ENCODE measurements around the gene ACTR2. TPM values are rescaled to one million over a fixed set of nuclear protein-coding genes. Genes with fewer than 3 reads are reported as not detected.
A peak's percentile ranks its signal among the peaks of the same experiment; 100 is the strongest.
"Not testable (repeated sequence)": the region's sequence is repeated elsewhere in the genome, so short reads cannot be mapped to it uniquely, and the experiment has no call there.

Gene ACTR2
- total RNA-seq, 1 donor: 115 TPM

DNA sequence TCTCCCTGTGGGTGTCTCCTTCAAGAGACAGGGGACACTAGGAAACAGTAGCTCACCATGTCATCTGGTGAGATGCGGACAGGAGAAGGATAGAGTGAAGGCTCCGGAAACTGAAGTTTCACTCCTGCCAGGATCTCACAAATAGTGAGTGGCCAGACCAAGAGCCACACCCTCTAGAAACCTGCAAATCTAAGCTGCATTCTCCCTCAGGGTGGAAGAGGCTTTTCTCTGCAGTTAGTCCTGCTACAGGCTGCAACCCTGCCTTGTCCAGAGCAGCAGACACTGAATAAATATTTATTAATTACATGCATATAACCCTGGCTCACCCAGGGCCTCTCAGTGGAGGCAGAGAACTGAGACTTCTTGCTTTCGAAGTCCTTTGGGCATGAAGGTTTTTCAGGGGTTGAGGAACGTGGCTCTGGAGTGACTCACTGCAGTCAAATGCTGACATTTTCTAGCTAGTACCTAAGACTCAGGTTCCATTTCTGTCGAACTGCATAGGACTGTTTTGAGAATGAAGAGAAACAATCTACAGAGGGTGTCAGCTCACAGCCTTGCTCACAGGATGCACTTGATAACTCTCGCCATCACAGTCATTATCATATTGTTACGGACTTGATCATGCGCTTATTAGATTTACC is 87.3 kb downstream of the ACTR2 start:
- DNase-seq (ENCODE audit: low read depth): no peak
- H3K4me3 ChIP-seq (ENCODE audit: low read depth, low read length): no peak overlapping the region
- TF ChIP-seq, protein P1, sequence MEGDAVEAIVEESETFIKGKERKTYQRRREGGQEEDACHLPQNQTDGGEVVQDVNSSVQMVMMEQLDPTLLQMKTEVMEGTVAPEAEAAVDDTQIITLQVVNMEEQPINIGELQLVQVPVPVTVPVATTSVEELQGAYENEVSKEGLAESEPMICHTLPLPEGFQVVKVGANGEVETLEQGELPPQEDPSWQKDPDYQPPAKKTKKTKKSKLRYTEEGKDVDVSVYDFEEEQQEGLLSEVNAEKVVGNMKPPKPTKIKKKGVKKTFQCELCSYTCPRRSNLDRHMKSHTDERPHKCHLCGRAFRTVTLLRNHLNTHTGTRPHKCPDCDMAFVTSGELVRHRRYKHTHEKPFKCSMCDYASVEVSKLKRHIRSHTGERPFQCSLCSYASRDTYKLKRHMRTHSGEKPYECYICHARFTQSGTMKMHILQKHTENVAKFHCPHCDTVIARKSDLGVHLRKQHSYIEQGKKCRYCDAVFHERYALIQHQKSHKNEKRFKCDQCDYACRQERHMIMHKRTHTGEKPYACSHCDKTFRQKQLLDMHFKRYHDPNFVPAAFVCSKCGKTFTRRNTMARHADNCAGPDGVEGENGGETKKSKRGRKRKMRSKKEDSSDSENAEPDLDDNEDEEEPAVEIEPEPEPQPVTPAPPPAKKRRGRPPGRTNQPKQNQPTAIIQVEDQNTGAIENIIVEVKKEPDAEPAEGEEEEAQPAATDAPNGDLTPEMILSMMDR (IDR thresholded peaks at IDR 0.05; ENCODE audit: insufficient read depth, low read depth, low read length): no peak

- no peak for DNase-seq (ENCODE audit: low read depth)
- TF ChIP-seq, protein P1 (IDR thresholded peaks at IDR 0.05; ENCODE audit: insufficient read depth, low read depth, low read length): no peak
- no peak overlapping the region for H3K4me3 ChIP-seq (ENCODE audit: low read depth, low read length)
These were observed 88.4 kb downstream of the ACTR2 start for GRCh38 chr2:65316072-65316471.

- H3K4me3 ChIP-seq (ENCODE audit: low read depth, low read length); DNase-seq (ENCODE audit: low read depth): not testable (repeated sequence)
These were observed 89.7 kb downstream of the ACTR2 start for GRCh38 chr2:65317351-65317750.

GRCh38 chr2:65317841-65318240 is 90.2 kb downstream of the ACTR2 start:
- TF ChIP-seq, protein P1 (IDR thresholded peaks at IDR 0.05; ENCODE audit: insufficient read depth, low read depth, low read length): no peak
- DNase-seq (ENCODE audit: low read depth): no peak
- H3K4me3 ChIP-seq (ENCODE audit: low read depth, low read length): no peak overlapping the region

- TF ChIP-seq, protein P1 (IDR thresholded peaks at IDR 0.05; ENCODE audit: insufficient read depth, low read depth, low read length): no peak
- no peak overlapping the region for H3K4me3 ChIP-seq (ENCODE audit: low read depth, low read length)
- DNase-seq (ENCODE audit: low read depth): no peak
These were observed 91.5 kb downstream of the ACTR2 start for GRCh38 chr2:65319072-65319673.

DNA sequence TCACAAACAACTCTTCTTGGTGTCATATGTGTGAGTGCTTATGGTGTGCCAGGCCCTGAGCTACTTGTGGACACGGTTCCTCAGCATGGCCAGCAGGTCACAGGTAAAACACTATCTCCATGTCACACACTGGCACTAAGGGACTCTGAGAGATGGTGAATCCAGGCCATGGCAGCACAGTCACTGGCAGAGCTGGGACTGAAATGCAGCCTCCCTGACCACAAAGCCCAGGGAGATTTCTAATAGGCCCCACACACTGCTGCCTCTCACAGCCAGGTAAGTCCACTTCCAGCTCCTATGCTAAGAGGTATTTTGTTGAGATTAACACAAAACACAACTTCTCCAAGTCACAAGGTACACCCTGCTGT is 92.0 kb downstream of the ACTR2 start:
- TF ChIP-seq, protein P1 (IDR thresholded peaks at IDR 0.05; ENCODE audit: insufficient read depth, low read depth, low read length): no peak
- no peak overlapping the region for H3K4me3 ChIP-seq (ENCODE audit: low read depth, low read length)
- DNase-seq (ENCODE audit: low read depth): no peak

DNA sequence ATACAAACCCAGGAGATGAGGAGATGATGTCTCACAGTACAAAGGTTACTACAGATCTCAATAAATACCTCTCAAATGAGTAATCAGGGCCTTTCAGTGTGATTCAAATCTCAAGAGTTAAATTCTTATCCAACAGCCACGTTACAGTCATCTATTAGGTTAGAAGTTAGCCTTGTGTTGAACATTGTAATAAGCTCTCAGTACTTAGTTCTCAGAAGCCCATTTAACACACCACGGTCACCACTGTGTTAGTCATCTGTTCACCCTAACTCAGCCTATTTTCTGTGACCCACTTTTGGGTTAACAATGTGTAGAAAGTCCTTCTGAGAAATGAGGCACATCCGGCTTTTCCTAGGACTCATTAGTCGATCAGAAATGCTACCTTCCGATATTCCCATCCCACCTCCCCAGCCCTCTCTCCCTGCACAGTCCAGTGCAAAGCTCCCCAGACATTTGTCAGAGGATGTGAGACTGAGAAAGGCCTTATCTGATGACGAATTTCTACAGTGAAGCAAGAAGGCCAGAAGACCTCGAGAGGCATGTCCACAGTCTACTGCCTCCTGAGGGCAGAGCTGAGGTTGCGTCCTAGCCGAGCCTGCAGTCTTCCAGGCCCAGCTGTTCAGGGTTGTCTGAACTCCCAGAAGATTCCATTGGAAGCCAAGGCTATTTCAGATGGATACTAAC is 92.6 kb downstream of the ACTR2 start:
- TF ChIP-seq, protein P1 (IDR thresholded peaks at IDR 0.05; ENCODE audit: insufficient read depth, low read depth, low read length): peak; percentile 63
- no peak overlapping the region for H3K4me3 ChIP-seq (ENCODE audit: low read depth, low read length)
- peak; percentile 89 for DNase-seq (ENCODE audit: low read depth)

Measured in fibroblast of villous mesenchyme (primary cell).